ENCODE measurements around the gene TNFRSF6B.
A peak's percentile ranks its signal among the peaks of the same experiment; 100 is the strongest.

Gene TNFRSF6B

GRCh38 chr20:63738687-63739129 lies 42.3 kb downstream of the TNFRSF6B start:
- TF ChIP-seq CTCF (IDR thresholded peaks at IDR 0.05; ENCODE audit: poor library complexity, severe bottlenecking): no peak
- Histone ChIP-seq H3K4me1 (ENCODE audit: insufficient read depth, poor library complexity, severe bottlenecking) (peaks cover 4% of the 10 kb centered on the region), H3K9me3 (ENCODE audit: severe bottlenecking) (no peaks in the 10 kb centered on the region), H3K27me3 (ENCODE audit: insufficient read depth, poor library complexity, severe bottlenecking) (no peaks in the 10 kb centered on the region), H3K4me3 (ENCODE audit: severe bottlenecking) (no peak overlapping the region), H3K36me3 (ENCODE audit: low read depth) (peaks cover 42% of the 10 kb centered on the region), H3K27ac (ENCODE audit: poor library complexity, severe bottlenecking) (peak overlapping the region; percentile 96)
- ATAC-seq (ENCODE audit: low read depth) (no peak), DNase-seq (ENCODE audit: low spot score) (no peak)

- ATAC-seq (ENCODE audit: low read depth): peak; percentile 56
- H3K4me3 ChIP-seq (ENCODE audit: severe bottlenecking): peak within 1 kb of the TSS; percentile 79
- H3K4me1 ChIP-seq (ENCODE audit: insufficient read depth, poor library complexity, severe bottlenecking): peaks cover 4% of the 10 kb centered on the region
- H3K27me3 ChIP-seq (ENCODE audit: insufficient read depth, poor library complexity, severe bottlenecking): no peaks in the 10 kb centered on the region
- TF ChIP-seq CTCF (IDR thresholded peaks at IDR 0.05; ENCODE audit: poor library complexity, severe bottlenecking): no peak
- DNase-seq (ENCODE audit: low spot score): peak; percentile 89
- H3K36me3 ChIP-seq (ENCODE audit: low read depth): peaks cover 43% of the 10 kb centered on the region
- H3K9me3 ChIP-seq (ENCODE audit: severe bottlenecking): no peaks in the 10 kb centered on the region
- H3K27ac ChIP-seq (ENCODE audit: poor library complexity, severe bottlenecking): peak within 1 kb of the TSS; percentile 96
Observed at GRCh38 chr20:63739130-63740069, 42.9 kb downstream of the TNFRSF6B start, which contains the start of gene SLC2A4RG. Gene SLC2A4RG (plus strand): TSS chr20:63739776. CDS start chr20:63739913, 137 bp downstream.

GRCh38 chr20:63740070-63740626 lies 43.7 kb downstream of the TNFRSF6B start:
- DNase-seq (ENCODE audit: low spot score): peak; percentile 86
- peak overlapping the region; percentile 96 for H3K27ac ChIP-seq (ENCODE audit: poor library complexity, severe bottlenecking)
- H3K36me3 ChIP-seq (ENCODE audit: low read depth): peaks cover 41% of the 10 kb centered on the region
- no peaks in the 10 kb centered on the region for H3K9me3 ChIP-seq (ENCODE audit: severe bottlenecking)
- no peaks in the 10 kb centered on the region for H3K27me3 ChIP-seq (ENCODE audit: insufficient read depth, poor library complexity, severe bottlenecking)
- peak; percentile 1 for ATAC-seq (ENCODE audit: low read depth)
- H3K4me3 ChIP-seq (ENCODE audit: severe bottlenecking): peak overlapping the region; percentile 79
- H3K4me1 ChIP-seq (ENCODE audit: insufficient read depth, poor library complexity, severe bottlenecking): peaks cover 4% of the 10 kb centered on the region
- TF ChIP-seq CTCF (IDR thresholded peaks at IDR 0.05; ENCODE audit: poor library complexity, severe bottlenecking): no peak

GRCh38 chr20:63740627-63741353 lies 44.3 kb downstream of the TNFRSF6B start:
- peak overlapping the region; percentile 79 for H3K4me3 ChIP-seq (ENCODE audit: severe bottlenecking)
- H3K27ac ChIP-seq (ENCODE audit: poor library complexity, severe bottlenecking): peak overlapping the region; percentile 96
- ATAC-seq (ENCODE audit: low read depth): peak; percentile 69

More at GRCh38 chr20:63740627-63741353, 44.3 kb downstream of the TNFRSF6B start:
- TF ChIP-seq CTCF (IDR thresholded peaks at IDR 0.05; ENCODE audit: poor library complexity, severe bottlenecking): peak; percentile 36
- Histone ChIP-seq H3K9me3 (ENCODE audit: severe bottlenecking) (no peaks in the 10 kb centered on the region), H3K4me1 (ENCODE audit: insufficient read depth, poor library complexity, severe bottlenecking) (peaks cover 4% of the 10 kb centered on the region), H3K36me3 (ENCODE audit: low read depth) (peaks cover 35% of the 10 kb centered on the region), H3K27me3 (ENCODE audit: insufficient read depth, poor library complexity, severe bottlenecking) (no peaks in the 10 kb centered on the region)
- DNase-seq (ENCODE audit: low spot score): peak; percentile 98
